DND-41 (cell line): ENCODE measurements around the gene ARID3A.

Experiments
- ATAC-seq: fragments of 200-7000 bp; cut with Tn5 transposase; 3 replicates; pipeline ENCODE4 v1.9.1; 2021; ENCODE audit warnings: low read depth; ENCODE audit not compliant: insufficient read depth
- DNase-seq: peaks from one replicate; pipeline ENCODE4 v3.0.0-alpha.2; 2020
- H2AFZ ChIP-seq: 2 replicates; pipeline ENCODE4 v1.6.0; 2012; ENCODE audit warnings: low read depth, low read length
- H3K27ac ChIP-seq: 2 replicates; pipeline ENCODE4 v1.5.1; 2012; ENCODE audit warnings: low read length, inconsistent platforms
- H3K27me3 ChIP-seq: fragments of 200-600 bp; sonication (generic); 2 replicates; pipeline ENCODE4 v1.6.0; 2012; ENCODE audit warnings: low read length, mild to moderate bottlenecking, inconsistent platforms; ENCODE audit not compliant: insufficient read depth, poor library complexity
- H3K36me3 ChIP-seq: 2 replicates; pipeline ENCODE4 v1.5.1; 2012; ENCODE audit warnings: low read length, inconsistent platforms; ENCODE audit not compliant: insufficient read depth
- H3K4me1 ChIP-seq: 2 replicates; pipeline ENCODE4 v1.5.1; 2012; ENCODE audit warnings: mild to moderate bottlenecking, low read length; ENCODE audit not compliant: insufficient read depth
- H3K4me2 ChIP-seq: 2 replicates; pipeline ENCODE4 v1.6.0; 2012; ENCODE audit warnings: mild to moderate bottlenecking, moderate library complexity, low read length, inconsistent platforms; ENCODE audit not compliant: insufficient read depth
- H3K4me3 ChIP-seq, 2 experiments: fragments of 200-600 bp in 1 of 2; shearing (Covaris generic) in 1 of 2; 2 replicates each; pipeline ENCODE4 v1.5.1; 2012 to 2016; ENCODE audit warnings: inconsistent platforms in 2 of 2, low read length in 2 of 2, mild to moderate bottlenecking in 2 of 2, low read depth in 1 of 2, moderate library complexity in 1 of 2
- H3K79me2 ChIP-seq: 2 replicates; pipeline ENCODE4 v1.6.0; 2012; ENCODE audit warnings: low read length, inconsistent platforms; ENCODE audit not compliant: insufficient read depth
- H3K9ac ChIP-seq: 2 replicates; pipeline ENCODE4 v1.6.0; 2012; ENCODE audit warnings: low read depth, mild to moderate bottlenecking, inconsistent platforms, low read length, moderate library complexity
- H3K9me3 ChIP-seq: 2 replicates; pipeline ENCODE4 v1.5.1; 2012; ENCODE audit warnings: low read length, moderate library complexity, mild to moderate bottlenecking, inconsistent platforms; ENCODE audit not compliant: insufficient read depth, severe bottlenecking
- H4K20me1 ChIP-seq: 2 replicates; pipeline ENCODE4 v1.6.0; 2012; ENCODE audit warnings: low read length; ENCODE audit not compliant: insufficient read depth
- CTCF ChIP-seq: IDR thresholded peaks from 2 replicates; pipeline ENCODE4 v1.5.1; 2012; ENCODE audit warnings: borderline replicate concordance, low read length, moderate library complexity, mild to moderate bottlenecking; ENCODE audit not compliant: poor library complexity, severe bottlenecking; ENCODE audit errors: extremely low read depth
- EZH2 ChIP-seq: IDR thresholded peaks from 3 replicates; pipeline ENCODE4 v1.6.1; 2012; ENCODE audit warnings: borderline replicate concordance, low read depth, mild to moderate bottlenecking, moderate library complexity, low read length, inconsistent platforms; ENCODE audit not compliant: severe bottlenecking

The ARID3A gene

GRCh38 chr19:1004204-1004802 lies 78.5 kb downstream of the ARID3A start:
- ATAC-seq (no peak), DNase-seq (no peak)
- H3K9me3 ChIP-seq: no peaks in the 10 kb centered on the region
- no peak overlapping the region for H2AFZ ChIP-seq
- no peaks in the 10 kb centered on the region for H3K27me3 ChIP-seq
- no peak overlapping the region for H3K4me2 ChIP-seq
- peaks cover 3% of the 10 kb centered on the region for H3K36me3 ChIP-seq
- no peak overlapping the region for H3K4me3 ChIP-seq
- no peak overlapping the region for H3K27ac ChIP-seq
- peaks cover 9% of the 10 kb centered on the region for H4K20me1 ChIP-seq
- H3K4me1 ChIP-seq: no peaks in the 10 kb centered on the region; the same call in 1 of the 2 replicates
- H3K9ac ChIP-seq: no peak overlapping the region
- H3K79me2 ChIP-seq: no peaks in the 10 kb centered on the region
- no peak for TF ChIP-seq CTCF
- TF ChIP-seq EZH2: no peak

GRCh38 chr19:1004803-1005664 lies 79.2 kb downstream of the ARID3A start:
- H3K79me2 ChIP-seq: no peaks in the 10 kb centered on the region
- DNase-seq (no peak), ATAC-seq (no peak)
- H3K4me3 ChIP-seq: no peak overlapping the region
- H3K36me3 ChIP-seq: peaks cover 10% of the 10 kb centered on the region
- peaks cover 14% of the 10 kb centered on the region for H4K20me1 ChIP-seq
- no peak overlapping the region for H3K4me2 ChIP-seq
- TF ChIP-seq CTCF (no peak), EZH2 (no peak)
- H3K27me3 ChIP-seq: no peaks in the 10 kb centered on the region
- H3K9me3 ChIP-seq: no peaks in the 10 kb centered on the region
- no peak overlapping the region for H3K27ac ChIP-seq
- H3K9ac ChIP-seq: no peak overlapping the region
- H3K4me1 ChIP-seq: no peaks in the 10 kb centered on the region; the same call in 1 of the 2 replicates
- H2AFZ ChIP-seq: no peak overlapping the region

- Histone ChIP-seq H3K27ac (no peak overlapping the region), H3K9ac (no peak overlapping the region), H3K27me3 (no peaks in the 10 kb centered on the region), H3K4me1 (no peaks in the 10 kb centered on the region; the same call in 1 of the 2 replicates), H3K4me3 (no peak overlapping the region), H3K9me3 (no peaks in the 10 kb centered on the region), H3K36me3 (peaks cover 28% of the 10 kb centered on the region), H2AFZ (no peak overlapping the region), H4K20me1 (peaks cover 14% of the 10 kb centered on the region), H3K4me2 (no peak overlapping the region), H3K79me2 (no peaks in the 10 kb centered on the region)
- no peak for DNase-seq
- no peak for TF ChIP-seq CTCF
- TF ChIP-seq EZH2: no peak
- ATAC-seq: no peak
Observed at GRCh38 chr19:1006711-1007398, 81.0 kb downstream of the ARID3A start.
